Activated T-cell treated with anti-CD3 and anti-CD28 coated beads, Interleukin-2, amount 50 U/mL, for 4 hours (primary cell): ENCODE measurements around the gene STPG1. TPM values are rescaled to one million over a fixed set of nuclear protein-coding genes. Genes with fewer than 3 reads are reported as not detected.

ENCODE experiments used
- total RNA-seq, 3 donors: library from RNA; stranded (reverse); gene quantifications; one replicate each; pipeline ENCODE4 v1.2.1, GENCODE V29; 2021

STPG1 gene
- total RNA-seq, 3 donors from 2014 or later = 3.2 to 4.2 (median 3.9) TPM

Other genes with a start within 250 kb of the STPG1 start
- gene IFNLR1, start 226.5 kb downstream of the STPG1 start, total RNA-seq = 1 to 10 TPM; 3.4 to 5.1 (median 4.6) TPM
- not detected for gene GRHL3, start 94.4 kb downstream of the STPG1 start, total RNA-seq
- gene NIPAL3, start 2.0 kb upstream of the STPG1 start, total RNA-seq = 10 to 100 TPM; 24.0 to 31.8 (median 26.8) TPM
- 10 to 100 TPM; 45.0 to 51.7 (median 47.4) TPM for gene RCAN3, start 89.1 kb upstream of the STPG1 start, total RNA-seq
- gene NCMAP, start 142.3 kb upstream of the STPG1 start, total RNA-seq = under 1 TPM in 2 of 3 donors, not detected in 1; 0.08 to 0.10 TPM
- 100 to 1,000 TPM; 202 to 215 (median 202) TPM for gene SRRM1, start 229.5 kb upstream of the STPG1 start, total RNA-seq